HCT116 (cell line): Measurements from ENCODE around the gene SWAP70. TPM values are rescaled to one million over a fixed set of nuclear protein-coding genes. Genes with fewer than 3 reads are reported as not detected.

ENCODE experiments used
- total RNA-seq: library from RNA; stranded (reverse); gene quantifications from one replicate; pipeline ENCODE4 v1.2.1, GENCODE V29; 2021; ENCODE audit not compliant: unreplicated experiment

Gene SWAP70
- total RNA-seq, 1 experiment from 2014 or later: 20.6 TPM

Other genes with a start within 250 kb of the SWAP70 start
- 27.5 TPM for gene ZNF143, start 203.1 kb upstream of the SWAP70 start, total RNA-seq
- 50.8 TPM for gene WEE1, start 90.4 kb upstream of the SWAP70 start, total RNA-seq